IMR-90 (cell line): ENCODE results near the gene HYLS1. TPM values are rescaled to one million over a fixed set of nuclear protein-coding genes. Genes with fewer than 3 reads are reported as not detected.

ENCODE experiments used
- BHLHE40 ChIP-seq: fragments of 150-350 bp; IDR thresholded peaks from 2 replicates; pipeline ENCODE4 v1.6.1; 2016; ENCODE audit warnings: mild to moderate bottlenecking, low read depth, low read length
- CEBPB ChIP-seq: IDR thresholded peaks from 2 replicates; pipeline ENCODE4 v1.6.1; 2012; ENCODE audit warnings: low read depth, low read length, improper control_type of control experiment
- MAFK ChIP-seq: IDR thresholded peaks from 2 replicates; pipeline ENCODE4 v1.6.1; 2012; ENCODE audit warnings: low read depth, low read length, improper control_type of control experiment
- MAZ ChIP-seq: IDR thresholded peaks from 2 replicates; pipeline ENCODE4 v1.6.1; 2012; ENCODE audit warnings: low read depth, mild to moderate bottlenecking, low read length, improper control_type of control experiment, moderate library complexity, borderline replicate concordance
- NFE2L2 ChIP-seq: fragments of 150-350 bp; IDR thresholded peaks from 2 replicates; pipeline ENCODE4 v1.6.1; 2016; ENCODE audit warnings: low read depth, mild to moderate bottlenecking, low read length
- POLR2A ChIP-seq: IDR thresholded peaks from 2 replicates; pipeline ENCODE4 v1.6.1; 2012; ENCODE audit warnings: mild to moderate bottlenecking, low read depth, low read length
- RCOR1 ChIP-seq: IDR thresholded peaks from 2 replicates; pipeline ENCODE4 v1.6.1; 2012; ENCODE audit warnings: mild to moderate bottlenecking, low read length, improper control_type of control experiment; ENCODE audit not compliant: insufficient replicate concordance
- SMC3 ChIP-seq: fragments of 150-350 bp; IDR thresholded peaks from 2 replicates; pipeline ENCODE4 v1.6.1; 2016; ENCODE audit warnings: low read depth, mild to moderate bottlenecking, antibody characterized with exemption, low read length, moderate library complexity
- polyA plus RNA-seq, 3 experiments: library from polyadenylated mRNA; depleted of rRNA; stranded (reverse); fragments of >200 nt; gene quantifications; 2 replicates each; pipeline ENCODE4 v1.2.3, GENCODE V29; 2012; ENCODE audit warnings: low replicate concordance in 1 of 3
- total RNA-seq: library from RNA; depleted of rRNA; stranded (reverse); fragments of >200 nt; gene quantifications from 2 replicates; pipeline ENCODE4 v1.2.3, GENCODE V29; 2012

The HYLS1 gene
- total and polyA plus RNA-seq, 2 of the 4 experiments (the other 2 are of a cell fraction) = 5.1 to 8.1 TPM

DNA sequence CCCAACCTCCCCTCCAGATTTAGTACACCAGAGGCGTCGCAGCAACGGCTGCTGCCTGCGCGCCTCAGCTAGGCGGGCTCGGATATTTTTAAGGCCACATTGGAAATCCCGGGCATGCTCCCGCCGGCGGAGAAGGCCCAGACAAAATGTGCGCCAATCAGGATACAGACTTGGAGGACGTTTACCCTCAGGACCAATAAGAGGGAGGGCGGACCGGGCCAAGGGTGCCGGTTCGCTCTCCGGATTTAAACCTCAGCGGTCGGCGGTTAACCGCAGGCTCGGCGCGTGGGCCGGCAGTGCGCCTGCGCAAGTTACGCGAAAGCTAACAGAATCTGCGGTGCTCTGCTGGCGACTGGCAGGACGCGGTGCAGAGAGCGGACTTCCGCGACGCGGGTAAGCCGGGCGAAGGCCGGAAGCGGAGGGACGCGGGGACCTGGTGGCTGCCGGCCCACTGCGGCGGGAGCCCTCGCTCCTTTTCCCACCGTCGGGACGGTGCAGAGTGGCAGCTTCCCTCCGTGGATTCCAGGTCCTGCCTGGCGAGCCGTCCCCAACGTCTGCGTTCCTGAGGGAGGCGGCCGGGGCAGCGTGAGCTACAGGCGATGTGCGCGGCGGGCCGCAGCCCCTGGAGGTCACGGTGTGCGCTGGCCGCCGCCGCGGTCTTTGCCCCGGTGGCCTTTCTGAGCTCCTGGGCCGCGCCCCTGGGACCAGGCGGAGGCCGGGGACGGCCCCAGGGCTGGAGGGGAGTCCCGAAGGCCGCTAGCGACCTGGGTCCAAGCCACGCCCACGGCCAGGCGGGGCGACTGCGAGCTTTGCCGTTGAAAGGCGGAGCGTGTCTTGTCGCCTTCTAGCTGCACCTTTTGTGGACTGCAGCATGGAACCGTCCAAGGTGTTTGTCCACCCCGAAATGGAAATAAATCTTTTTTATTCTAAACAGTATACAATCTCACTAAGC lies at the start of gene HYLS1 (continued):
- TF ChIP-seq NFE2L2 (no peak), SMC3 (no peak), MAZ (peak; percentile 28; the same call in 1 of the 2 replicates), MAFK (no peak), RCOR1 (no peak), POLR2A (peak; percentile 52; the same call in 1 of the 2 replicates), BHLHE40 (no peak), CEBPB (no peak)
